ENCODE measurements around the gene AXIN2.

The AXIN2 gene

GRCh38 chr17:65557349-65558310 lies 3.8 kb downstream of the AXIN2 start:
- peak; percentile 64 for DNase-seq (ENCODE audit: low read depth, low spot score)
- no peak overlapping the region for H3K4me3 ChIP-seq (ENCODE audit: low read length)

GRCh38 chr17:65556910-65557348 lies 4.5 kb downstream of the AXIN2 start:
- no peak for DNase-seq (ENCODE audit: low read depth, low spot score)
- H3K4me3 ChIP-seq (ENCODE audit: low read length): peak overlapping the region; percentile 13

GRCh38 chr17:65556014-65556909 lies 5.2 kb downstream of the AXIN2 start:
- H3K4me3 ChIP-seq (ENCODE audit: low read length): peak overlapping the region; percentile 15
- peak; percentile 87 for DNase-seq (ENCODE audit: low read depth, low spot score)

- no peak for DNase-seq (ENCODE audit: low read depth, low spot score)
- H3K4me3 ChIP-seq (ENCODE audit: low read length): no peak overlapping the region
These were observed 6.8 kb downstream of the AXIN2 start for GRCh38 chr17:65554553-65555223.

GRCh38 chr17:65553646-65554552 lies 7.5 kb downstream of the AXIN2 start:
- H3K4me3 ChIP-seq (ENCODE audit: low read length): no peak overlapping the region
- DNase-seq (ENCODE audit: low read depth, low spot score): no peak

GRCh38 chr17:65553009-65553645 lies 8.3 kb downstream of the AXIN2 start:
- no peak for DNase-seq (ENCODE audit: low read depth, low spot score)

GRCh38 chr17:65552214-65552613 lies 9.2 kb downstream of the AXIN2 start:
- no peak overlapping the region for H3K4me3 ChIP-seq (ENCODE audit: low read length)
- no peak for DNase-seq (ENCODE audit: low read depth, low spot score)

More at GRCh38 chr17:65553009-65553645, 8.3 kb downstream of the AXIN2 start:
- H3K4me3 ChIP-seq (ENCODE audit: low read length): no peak overlapping the region

- no peak for DNase-seq (ENCODE audit: low read depth, low spot score)
- no peak overlapping the region for H3K4me3 ChIP-seq (ENCODE audit: low read length)
These were observed 10.0 kb downstream of the AXIN2 start for GRCh38 chr17:65551267-65552040.

GRCh38 chr17:65550758-65551157 lies 10.7 kb downstream of the AXIN2 start:
- no peak overlapping the region for H3K4me3 ChIP-seq (ENCODE audit: low read length)
- DNase-seq (ENCODE audit: low read depth, low spot score): no peak

- H3K4me3 ChIP-seq (ENCODE audit: low read length): no peak overlapping the region
- no peak for DNase-seq (ENCODE audit: low read depth, low spot score)
These were observed 11.3 kb downstream of the AXIN2 start for GRCh38 chr17:65550075-65550662.

- DNase-seq (ENCODE audit: low read depth, low spot score): no peak
- H3K4me3 ChIP-seq (ENCODE audit: low read length): no peak overlapping the region
These were observed 13.0 kb downstream of the AXIN2 start for GRCh38 chr17:65548269-65548969.

GRCh38 chr17:65547253-65547670 lies 14.2 kb downstream of the AXIN2 start:
- no peak overlapping the region for H3K4me3 ChIP-seq (ENCODE audit: low read length)
- no peak for DNase-seq (ENCODE audit: low read depth, low spot score)

GRCh38 chr17:65546579-65546978 lies 14.9 kb downstream of the AXIN2 start:
- DNase-seq (ENCODE audit: low read depth, low spot score): no peak
- no peak overlapping the region for H3K4me3 ChIP-seq (ENCODE audit: low read length)

GRCh38 chr17:65545705-65546523 lies 15.5 kb downstream of the AXIN2 start:
- H3K4me3 ChIP-seq (ENCODE audit: low read length): no peak overlapping the region
- no peak for DNase-seq (ENCODE audit: low read depth, low spot score)

GRCh38 chr17:65544672-65545071 lies 16.8 kb downstream of the AXIN2 start:
- H3K4me3 ChIP-seq (ENCODE audit: low read length): no peak overlapping the region
- no peak for DNase-seq (ENCODE audit: low read depth, low spot score)
